HG03521 (cell line): ENCODE results near the gene GAS2L3.
A peak's percentile ranks its signal among the peaks of the same experiment; 100 is the strongest.
"Not testable (repeated sequence)": the region's sequence is repeated elsewhere in the genome, so short reads cannot be mapped to it uniquely, and the experiment has no call there.

Experiments used
- ATAC-seq: cut with Tn5 transposase; IDR thresholded peaks from one replicate; pipeline ENCODE4 v1.9.1; 2021; ENCODE audit warnings: mild to moderate bottlenecking, moderate library complexity; ENCODE audit not compliant: unreplicated experiment

GAS2L3 gene

DNA sequence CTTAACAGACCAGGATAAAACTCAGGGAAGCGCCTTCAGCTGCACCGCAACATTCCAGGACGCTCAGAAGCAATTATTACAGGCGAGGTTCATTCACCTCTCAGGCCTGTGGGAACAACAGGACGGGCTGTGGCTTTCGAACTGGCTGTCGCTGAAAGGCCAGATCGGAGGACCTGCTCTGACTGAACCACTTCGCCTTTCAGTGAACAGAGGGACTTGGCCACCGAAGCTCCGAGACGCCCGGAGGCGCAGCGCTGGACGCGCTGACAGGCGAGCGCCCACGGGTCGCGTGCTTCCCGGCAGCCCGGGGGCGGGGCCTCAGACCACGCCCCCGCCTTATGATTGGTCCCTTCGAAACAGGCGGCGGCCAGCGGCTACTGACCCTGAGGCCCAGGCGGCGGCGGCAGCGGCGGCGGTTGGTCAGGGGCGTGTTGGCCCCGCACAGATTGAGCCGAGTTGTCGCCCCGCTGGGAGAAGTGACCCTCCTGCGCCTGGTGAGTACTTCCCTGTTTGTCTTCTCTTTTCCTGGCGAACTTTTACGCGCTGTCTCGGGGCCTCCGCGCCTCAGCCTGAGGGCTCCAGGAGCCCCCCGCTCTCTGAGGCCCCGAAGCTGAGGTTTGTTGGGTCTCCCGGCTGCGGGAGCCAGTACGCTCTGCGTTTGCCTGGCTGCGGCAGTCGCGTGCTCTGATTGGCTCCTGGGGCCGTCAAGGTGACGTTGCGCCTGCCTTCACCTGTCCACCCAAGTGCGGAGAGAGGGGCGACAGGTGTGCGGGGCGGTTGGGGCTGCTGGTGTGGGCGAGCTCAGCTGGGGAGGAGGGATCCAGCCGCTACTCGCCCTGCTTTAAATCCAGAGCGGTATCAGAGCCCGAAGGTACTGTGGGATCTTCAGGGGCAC, at the start of gene GAS2L3:
TSS of gene GAS2L3 (plus strand) at position 393 of the 895 bp plus-strand sequence. CDS start 21,221 bp downstream, outside the sequence.
- peak; percentile 98 for ATAC-seq

DNA sequence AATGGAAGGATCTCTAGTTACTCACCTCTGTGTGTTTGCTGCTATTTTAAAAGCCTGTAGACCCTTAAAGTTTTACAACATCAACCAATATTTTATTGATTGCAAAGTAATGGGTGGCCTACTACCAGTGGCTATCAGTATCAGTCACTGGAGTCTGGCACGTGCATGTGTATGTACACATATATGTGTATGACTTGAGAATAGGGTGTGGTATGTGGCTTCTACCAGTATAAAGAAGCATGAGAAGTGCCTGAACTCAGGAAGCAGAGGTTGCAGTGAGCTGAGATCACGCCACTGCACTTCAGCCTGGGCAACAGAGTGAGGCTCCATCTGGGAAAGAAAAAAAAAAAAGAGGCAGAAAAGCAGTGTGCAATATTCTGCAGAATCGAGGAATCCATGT, 45.5 kb upstream of the GAS2L3 start:
- no peak for ATAC-seq

DNA sequence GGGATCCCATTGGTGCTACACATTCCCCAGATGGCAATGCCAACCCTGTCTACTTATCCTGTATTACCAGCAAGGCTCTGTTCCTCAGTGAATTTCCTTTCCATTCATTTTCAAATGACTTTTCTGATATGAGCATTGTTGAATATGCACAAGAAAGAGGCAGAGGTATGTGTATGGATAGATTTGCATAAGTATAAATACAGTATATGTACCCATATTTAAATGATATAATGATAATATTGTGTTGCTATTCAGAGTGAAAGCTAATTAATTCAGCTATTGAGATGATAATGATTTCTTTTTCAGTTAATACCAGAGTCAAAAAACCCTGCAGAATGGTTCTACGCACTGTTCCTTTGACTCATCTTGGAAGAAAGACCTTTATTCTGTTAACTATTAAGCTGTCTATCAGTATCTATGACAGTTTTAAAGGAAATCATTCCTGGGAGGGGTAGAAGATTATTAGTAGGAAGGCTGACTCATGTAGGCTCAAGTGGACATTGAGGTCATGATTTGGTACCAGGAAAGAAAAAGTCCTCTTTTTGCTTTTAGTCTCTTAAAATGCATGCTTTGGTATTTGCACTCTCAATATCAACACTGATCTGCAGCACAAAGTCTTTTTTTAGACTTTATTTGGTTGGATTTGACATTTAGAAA, 44.9 kb upstream of the GAS2L3 start:
- no peak for ATAC-seq

DNA sequence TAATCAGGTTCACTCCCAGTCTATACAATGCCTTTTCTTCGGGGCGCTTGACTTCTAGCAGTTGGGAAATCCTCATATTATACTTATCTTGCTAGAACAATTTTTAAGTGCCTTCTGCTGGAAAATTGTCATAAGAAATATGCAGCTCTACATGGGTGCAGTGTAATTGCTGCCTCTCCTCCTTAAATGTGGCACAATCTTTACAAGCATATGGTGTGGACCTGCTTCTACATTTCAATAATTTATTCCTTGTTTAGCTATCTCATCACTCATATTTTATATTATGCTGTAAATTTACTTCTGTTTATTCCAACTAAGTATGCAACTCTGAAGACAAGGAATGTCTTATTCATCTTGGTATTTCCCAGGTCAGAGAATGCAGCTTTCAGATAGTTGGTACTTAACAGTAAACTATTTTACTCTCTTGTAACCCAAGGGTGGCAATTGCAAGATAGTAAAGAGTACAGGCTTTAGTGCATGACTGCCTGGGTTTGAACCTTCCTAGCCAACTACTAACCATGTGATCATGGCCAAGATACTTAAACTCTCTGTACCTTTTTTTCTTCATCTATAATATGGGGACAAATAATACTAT, 43.6 kb upstream of the GAS2L3 start:
- no peak for ATAC-seq

DNA sequence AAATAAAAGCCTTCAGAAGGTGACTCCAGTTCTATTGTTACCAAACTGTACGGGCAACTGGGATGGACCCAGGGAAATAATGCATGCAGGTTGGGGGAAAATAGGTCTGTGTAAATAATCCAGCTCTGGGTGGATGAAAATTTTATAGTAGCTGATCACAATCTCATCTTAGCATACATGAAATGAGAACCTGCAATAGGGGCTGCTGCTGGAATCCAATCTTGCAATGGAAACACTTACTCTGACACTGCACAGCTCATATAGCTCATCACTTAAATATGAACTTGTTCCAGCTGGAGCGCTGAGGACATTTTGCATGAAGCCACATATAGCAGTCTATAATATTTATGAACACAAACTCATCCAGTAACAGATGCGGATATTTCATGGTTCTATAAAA, 40.1 kb upstream of the GAS2L3 start:
- ATAC-seq, result no peak

DNA sequence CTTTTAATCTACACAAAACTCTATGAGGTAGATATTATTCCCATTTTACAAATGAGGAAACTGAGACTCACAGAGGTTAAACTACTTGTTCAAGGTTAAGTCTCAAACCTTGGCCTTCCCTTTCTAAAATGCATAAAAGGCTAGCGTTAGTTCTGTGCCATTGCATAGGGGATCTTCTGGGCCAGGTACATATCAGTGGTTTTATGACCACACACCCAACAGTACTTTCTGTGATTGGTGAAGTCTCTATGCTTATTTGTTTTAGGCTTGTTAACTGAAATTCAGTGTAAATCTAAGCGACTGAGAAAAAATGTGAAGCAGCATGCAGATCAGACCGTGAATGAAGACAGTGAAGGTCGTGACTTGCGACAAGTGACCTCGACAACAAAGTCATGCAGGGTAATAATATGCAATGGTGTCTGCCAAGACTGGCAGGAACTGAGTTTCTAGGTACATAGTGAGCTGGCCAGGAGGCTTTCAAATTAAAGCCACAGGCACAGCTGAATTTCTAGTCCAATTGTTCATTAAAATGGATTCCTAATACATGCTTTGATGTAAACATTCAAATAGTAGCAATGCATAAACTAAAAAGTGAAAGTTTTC, 38.8 kb upstream of the GAS2L3 start:
- ATAC-seq, result no peak

DNA sequence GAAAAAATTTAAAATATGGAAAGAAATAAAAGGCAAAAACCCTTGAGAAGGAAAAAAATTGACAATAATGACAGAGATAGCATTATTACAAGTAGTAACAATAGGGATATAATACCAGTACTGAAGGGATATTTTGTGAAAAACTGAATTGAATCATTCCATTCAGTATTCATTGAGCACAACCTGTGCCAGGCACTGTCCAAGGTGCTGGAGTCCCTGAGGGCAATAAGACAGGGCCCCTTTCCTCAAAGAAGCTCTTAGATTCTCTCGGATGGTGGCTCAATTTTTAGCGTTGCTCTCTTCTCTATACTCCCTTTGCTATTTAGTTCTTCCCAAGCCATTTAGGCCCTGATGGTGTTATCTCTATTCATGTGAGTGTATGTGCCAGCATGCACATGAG, 34.3 kb upstream of the GAS2L3 start:
- no peak for ATAC-seq

DNA sequence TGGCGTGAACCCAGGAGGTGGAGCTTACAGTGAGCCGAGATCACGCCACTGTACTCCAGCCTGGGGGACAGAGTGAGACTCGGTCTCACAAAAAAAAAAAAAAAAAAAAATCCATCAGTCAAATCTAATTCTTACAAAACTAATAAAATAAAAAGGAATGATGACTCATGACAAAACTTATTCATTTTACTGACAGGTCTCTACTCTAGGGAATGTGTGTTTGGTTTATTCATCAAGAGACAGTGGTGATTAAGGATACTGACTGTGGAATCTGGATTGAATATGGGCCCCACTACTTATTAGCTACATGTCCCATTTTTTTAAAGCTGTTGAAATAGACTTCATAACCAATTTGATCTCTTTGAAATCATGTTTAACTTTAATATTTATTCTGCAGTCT, 29.3 kb upstream of the GAS2L3 start:
- no peak for ATAC-seq

DNA sequence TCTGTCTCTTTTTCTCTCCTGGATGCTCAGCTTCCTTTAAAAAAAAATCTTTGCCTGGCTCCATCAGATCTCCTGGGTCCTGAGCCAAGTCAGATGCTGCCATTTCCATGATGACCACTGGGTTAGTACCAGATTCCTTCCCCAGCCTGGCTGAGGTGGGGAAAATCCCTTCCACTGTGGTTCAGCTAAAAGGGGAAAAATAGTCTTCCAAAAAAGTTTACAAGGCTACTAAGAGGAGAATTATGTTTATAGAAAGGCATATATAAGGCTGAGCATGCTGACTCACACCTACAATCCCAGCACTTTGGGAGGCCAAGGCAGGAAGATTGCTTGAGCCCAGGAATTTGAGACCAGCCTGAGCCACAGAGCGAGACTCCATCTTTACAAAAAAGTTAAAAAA, 28.4 kb upstream of the GAS2L3 start:
- no peak for ATAC-seq

DNA sequence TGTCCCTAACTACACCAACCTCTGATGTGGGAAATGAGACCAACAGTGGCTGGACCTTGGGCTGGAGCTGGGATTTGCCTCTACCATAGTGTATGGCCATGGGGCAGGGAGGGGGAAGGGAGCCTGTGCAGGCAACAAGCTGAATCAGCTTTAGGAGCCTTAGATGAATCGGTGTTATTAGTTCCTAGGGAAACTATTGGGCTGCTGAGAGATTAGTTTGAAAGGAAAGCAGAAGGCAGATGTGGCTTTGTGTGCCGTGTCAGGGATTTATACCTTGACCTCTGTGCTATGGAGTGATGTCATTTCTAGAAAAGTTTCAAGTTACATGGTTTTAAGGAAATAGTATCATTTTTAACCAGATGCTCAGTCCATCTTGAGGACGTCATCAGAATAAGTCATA, 19.5 kb upstream of the GAS2L3 start:
- ATAC-seq, result no peak

DNA sequence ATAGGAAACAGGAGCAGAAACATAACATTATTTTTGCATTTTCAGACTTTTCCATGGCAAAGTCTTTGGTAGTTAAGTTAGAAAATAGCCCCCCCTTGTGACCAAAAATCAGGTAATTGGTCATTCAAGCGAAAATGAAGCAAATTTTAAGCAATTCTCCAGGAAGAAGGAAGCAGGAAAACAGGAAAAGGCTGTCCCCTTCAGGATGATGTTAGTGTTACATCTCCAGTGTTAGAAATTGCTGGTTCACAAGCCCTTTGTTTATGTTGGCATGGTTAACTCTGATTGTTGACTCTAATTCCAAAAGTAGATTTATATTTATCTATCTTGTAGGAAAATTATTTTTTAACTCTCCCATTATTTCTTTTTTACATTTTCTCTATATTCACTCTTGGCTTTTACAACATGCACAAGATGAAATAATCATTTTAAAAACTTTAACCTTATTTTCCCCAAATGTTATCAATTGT, 18.8 kb upstream of the GAS2L3 start:
- no peak for ATAC-seq

DNA sequence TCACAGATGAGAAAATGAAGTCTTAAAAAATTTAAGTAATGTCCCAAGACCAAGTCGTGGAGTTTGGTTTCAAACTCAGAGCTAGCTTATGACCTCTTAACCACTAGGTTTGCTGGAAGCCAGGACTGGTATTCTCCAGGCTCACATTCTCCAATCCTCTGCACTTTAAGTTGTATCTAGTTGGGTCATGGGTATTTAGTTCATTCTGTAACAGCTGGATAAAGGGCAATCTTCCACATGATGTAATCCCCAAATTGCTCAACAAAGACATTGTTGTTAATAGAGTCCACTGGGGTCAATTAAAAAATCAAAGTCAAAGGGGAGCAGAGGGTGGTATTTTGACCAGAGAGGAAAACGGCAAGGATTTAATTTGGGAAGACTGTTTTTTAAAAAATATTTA, 17.8 kb upstream of the GAS2L3 start:
- no peak for ATAC-seq

DNA sequence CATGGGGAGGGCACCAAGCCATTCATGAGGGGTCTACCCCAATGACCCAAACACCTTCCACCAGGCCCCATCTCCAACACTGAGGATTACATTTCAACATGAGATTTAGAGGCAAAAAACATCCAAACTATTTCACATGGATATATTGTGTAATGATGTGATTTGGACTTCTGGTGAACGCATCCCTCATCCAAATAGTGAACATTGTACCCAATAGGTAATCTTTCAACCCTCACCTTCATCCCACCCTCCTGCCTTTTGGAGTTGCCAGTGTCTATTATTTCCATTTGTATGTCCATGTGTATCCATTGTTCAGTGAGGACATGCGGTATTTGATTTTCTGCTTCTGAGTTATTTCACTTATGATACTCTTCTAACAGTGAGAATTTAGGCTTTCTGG, 16.1 kb upstream of the GAS2L3 start:
- ATAC-seq, result no peak

DNA sequence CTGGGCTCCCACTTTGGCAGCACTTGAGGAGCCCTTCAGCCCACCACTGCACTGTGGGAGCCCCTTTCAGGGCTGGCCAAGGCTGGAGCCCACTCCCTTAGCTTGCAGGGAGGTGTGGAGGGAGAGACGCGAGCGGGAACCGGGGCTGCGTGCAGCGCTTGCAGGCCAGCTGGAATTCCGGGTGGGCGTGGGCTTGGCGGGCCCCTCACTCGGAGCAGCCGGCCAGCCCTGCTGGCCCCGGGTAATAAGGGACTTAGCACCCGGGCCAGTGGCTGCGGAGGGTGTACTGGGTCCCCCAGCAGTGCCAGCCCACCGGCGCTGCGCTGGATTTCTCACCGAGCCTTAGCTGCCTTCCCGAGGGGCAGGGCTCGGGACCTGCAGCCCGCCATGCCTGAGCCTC, 14.2 kb upstream of the GAS2L3 start:
- ATAC-seq, result not testable (repeated sequence)

DNA sequence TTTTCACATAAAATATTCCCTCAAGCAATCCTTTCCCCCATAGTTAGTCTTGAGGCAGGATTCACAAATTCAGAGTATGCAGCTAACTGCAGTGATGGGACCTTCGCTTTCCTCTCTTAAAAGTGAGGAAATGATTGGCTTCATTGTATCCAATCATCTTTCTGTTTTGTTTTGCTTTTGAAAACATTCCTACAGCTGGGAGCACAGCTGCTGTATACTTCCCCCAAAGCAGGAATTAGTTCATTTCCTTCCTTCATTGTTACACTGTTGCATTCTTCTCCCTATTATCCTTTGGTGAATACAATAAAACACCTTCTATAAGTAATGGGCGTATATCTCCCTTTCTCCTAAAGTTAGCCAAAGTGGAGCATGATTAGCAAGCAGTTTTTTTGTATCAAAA, 9.4 kb upstream of the GAS2L3 start:
- no peak for ATAC-seq

DNA sequence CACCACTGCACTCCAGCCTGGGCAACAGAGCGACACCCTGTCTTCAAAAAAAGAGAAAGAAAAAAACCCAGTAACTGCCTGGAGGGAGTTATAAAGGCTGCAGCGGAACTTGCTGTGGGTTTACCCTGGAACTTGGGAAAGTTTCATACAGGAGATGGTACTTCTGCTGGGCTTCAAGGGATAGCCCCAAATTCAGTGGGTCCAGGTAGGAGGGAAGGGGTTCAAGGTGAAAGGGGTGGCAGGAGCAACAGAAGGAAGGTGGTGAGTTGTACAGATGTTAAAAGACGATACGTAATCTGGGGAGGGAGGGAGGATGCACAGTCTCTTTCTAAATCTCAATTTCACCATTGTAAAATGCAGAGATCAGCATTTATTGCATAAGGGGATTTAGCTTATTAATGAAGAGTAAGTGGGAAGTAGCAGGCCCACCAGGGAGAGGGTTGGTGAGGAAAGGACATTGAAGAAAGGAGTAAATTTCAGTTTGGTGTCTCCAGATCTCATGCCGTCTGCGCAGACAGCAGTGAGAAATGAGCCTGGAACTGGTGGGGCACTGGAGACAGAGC, 8.5 kb upstream of the GAS2L3 start:
- no peak for ATAC-seq

DNA sequence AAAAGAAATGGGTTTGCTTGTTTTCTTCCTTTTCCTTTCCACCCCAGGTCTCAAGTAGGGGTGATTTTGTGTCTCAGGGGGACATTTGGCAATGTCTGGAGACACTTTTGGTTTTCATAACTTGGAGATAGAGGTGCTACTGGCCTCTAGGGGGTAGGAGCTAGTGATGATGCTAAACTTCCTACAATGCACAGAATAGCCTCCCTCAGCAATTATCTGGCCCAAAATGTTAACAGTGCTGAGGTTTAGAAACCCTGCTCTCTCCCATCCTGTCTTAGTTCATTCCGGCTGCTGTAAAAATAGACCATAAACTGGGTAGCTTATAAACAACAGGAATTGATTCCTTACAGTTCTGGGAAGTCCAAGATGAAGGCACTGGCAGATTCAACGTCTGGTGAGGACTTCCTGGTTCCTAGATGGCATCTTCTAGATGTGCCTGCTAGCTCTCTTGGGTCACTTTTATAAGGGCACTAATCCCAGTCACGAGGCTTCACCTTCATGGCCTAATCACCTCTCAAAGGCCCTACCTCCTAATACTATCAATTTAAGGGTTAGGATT, 7.4 kb upstream of the GAS2L3 start:
- ATAC-seq, result no peak

DNA sequence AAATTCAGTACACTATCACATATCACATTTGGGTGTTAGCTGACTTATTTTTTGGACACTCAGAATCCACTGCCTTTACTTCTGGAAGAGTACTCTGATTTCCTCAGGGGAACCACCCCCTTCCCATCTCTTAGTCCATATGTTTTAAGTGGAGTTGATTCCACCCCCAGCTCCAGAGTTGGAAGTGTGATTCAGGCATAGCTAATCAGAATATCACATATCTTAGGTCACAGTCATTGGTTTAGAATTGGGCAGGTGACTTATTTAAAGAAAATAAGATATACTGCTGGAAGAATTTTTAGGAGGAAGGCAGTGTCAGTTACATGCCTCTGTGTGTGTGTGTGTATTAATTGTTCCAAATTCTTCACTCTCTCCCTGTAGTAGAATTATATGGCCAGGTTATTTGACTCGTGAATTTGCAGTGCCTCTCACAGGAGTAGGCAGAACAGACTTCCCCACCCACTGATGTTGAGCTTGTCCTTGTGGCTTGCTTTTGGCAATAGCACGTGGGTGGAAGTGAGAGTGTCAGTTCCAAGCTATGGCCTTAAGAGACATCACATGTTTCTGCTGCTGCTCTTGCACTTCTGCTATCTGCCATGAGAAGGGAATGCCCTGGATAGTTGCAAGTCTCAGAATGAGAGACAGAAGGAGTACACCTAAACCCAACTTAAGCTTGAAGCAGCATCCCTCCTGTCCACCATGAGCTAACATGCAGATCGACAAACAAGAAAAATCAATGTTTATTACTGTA, 6.4 kb upstream of the GAS2L3 start:
- ATAC-seq, result peak; percentile 90

DNA sequence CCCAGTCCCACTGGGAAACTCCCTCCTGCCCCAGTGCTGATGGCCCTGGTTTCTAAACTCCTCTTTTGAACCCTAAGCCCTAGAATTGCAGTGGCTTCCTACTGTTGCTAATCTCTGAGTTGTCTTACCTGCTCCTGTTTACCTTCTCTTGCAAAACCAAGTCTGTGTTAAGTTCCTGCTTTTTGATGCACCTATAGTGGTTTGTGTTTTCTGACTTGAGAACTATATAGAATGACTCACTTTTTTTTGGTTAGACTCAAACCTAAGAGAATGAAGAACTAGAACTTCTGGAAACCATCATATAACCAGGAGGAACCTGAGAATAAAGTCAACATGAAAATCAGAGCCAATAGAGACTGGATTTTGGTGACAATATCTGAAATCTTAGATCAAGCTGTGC, 5.5 kb upstream of the GAS2L3 start:
- ATAC-seq, result no peak

DNA sequence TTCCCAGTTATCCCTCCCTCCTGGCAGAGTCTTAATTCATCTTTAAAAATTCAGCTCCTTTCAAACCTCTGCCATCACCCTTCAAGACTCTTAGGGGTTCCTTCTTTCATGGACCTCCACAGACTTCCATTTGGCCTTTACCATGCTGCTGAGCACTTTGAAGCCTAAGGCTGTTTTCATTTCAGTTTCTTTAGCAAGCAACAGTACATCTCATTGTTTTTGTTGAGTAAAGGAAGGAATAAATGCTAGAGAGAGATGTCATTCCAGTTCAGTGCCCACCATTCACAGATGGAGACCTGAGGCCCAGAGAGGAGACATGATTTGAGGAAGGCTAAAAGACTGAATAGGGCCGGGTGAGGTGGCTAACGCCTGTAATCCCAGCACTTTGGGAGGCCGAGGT, 1.3 kb upstream of the GAS2L3 start:
- ATAC-seq, result no peak
